H54 (cell line): ENCODE measurements around the gene GPR157.
"Not testable (repeated sequence)": the region's sequence is repeated elsewhere in the genome, so short reads cannot be mapped to it uniquely, and the experiment has no call there.

ENCODE experiments used
- DNase-seq: peaks from one replicate; pipeline ENCODE4 v3.0.0; 2011; ENCODE audit warnings: low spot score, mixed read lengths; ENCODE audit not compliant: insufficient read length
- FAIRE-seq: peaks from 3 replicates; lab custom pipeline; 2011; peaks lifted over from hg19 to GRCh38; lab: Jason Lieb, UNC
- POLR2A ChIP-seq: IDR thresholded peaks from 2 replicates; pipeline ENCODE4 v1.6.1; 2011; ENCODE audit warnings: low read depth, mild to moderate bottlenecking, low read length

Gene GPR157

GRCh38 chr1:9135073-9135836 is 6.4 kb upstream of the GPR157 start:
- FAIRE-seq (no peak), DNase-seq (no peak)
- no peak for TF ChIP-seq POLR2A

- no peak for DNase-seq
- FAIRE-seq: no peak
These were observed 5.1 kb upstream of the GPR157 start for GRCh38 chr1:9133870-9134585.

GRCh38 chr1:9129266-9130041 is 552 bp upstream of the GPR157 start:
- DNase-seq (peak; percentile 56), FAIRE-seq (no peak)

More at GRCh38 chr1:9133870-9134585, 5.1 kb upstream of the GPR157 start:
- TF ChIP-seq POLR2A: no peak

GRCh38 chr1:9128166-9128519 is 759 bp downstream of the GPR157 start:
- DNase-seq (no peak), FAIRE-seq (no peak)
- no peak for TF ChIP-seq POLR2A

More at GRCh38 chr1:9129266-9130041, 552 bp upstream of the GPR157 start:
- TF ChIP-seq POLR2A: no peak

GRCh38 chr1:9127395-9128165 is 1.3 kb downstream of the GPR157 start:
- no peak for DNase-seq
- FAIRE-seq: no peak
- TF ChIP-seq POLR2A: no peak

- FAIRE-seq: no peak
- no peak for DNase-seq
- no peak for TF ChIP-seq POLR2A
These were observed 2.4 kb downstream of the GPR157 start for GRCh38 chr1:9126511-9126910.

- not testable (repeated sequence) for DNase-seq, FAIRE-seq
These were observed 3.1 kb downstream of the GPR157 start for GRCh38 chr1:9125847-9126246.

GRCh38 chr1:9125325-9125724 is 3.6 kb downstream of the GPR157 start:
- no peak for FAIRE-seq
- no peak for DNase-seq
- TF ChIP-seq POLR2A: no peak

- not testable (repeated sequence) for DNase-seq, FAIRE-seq
These were observed 4.5 kb downstream of the GPR157 start for GRCh38 chr1:9124389-9124788.

GRCh38 chr1:9123665-9124064 is 5.2 kb downstream of the GPR157 start:
- not testable (repeated sequence) for DNase-seq, FAIRE-seq

GRCh38 chr1:9121496-9122409 is 7.1 kb downstream of the GPR157 start:
- FAIRE-seq (no peak), DNase-seq (no peak)
- no peak for TF ChIP-seq POLR2A

- TF ChIP-seq POLR2A: no peak
- no peak for DNase-seq
- no peak for FAIRE-seq
These were observed 8.5 kb downstream of the GPR157 start for GRCh38 chr1:9120312-9120958.
